Measurements from ENCODE around the gene SIK3.
"Not testable (repeated sequence)": the region's sequence is repeated elsewhere in the genome, so short reads cannot be mapped to it uniquely, and the experiment has no call there.

SIK3 gene

GRCh38 chr11:117127171-117127901 is 29.1 kb upstream of the SIK3 start:
- Histone ChIP-seq H3K36me3 (ENCODE audit: control insufficient read depth, insufficient read depth, low read length) (no peaks in the 10 kb centered on the region), H3K27me3 (replicated peaks; ENCODE audit: control insufficient read depth, insufficient read depth, low read length) (no peaks in the 10 kb centered on the region)
- TF ChIP-seq, protein P1, sequence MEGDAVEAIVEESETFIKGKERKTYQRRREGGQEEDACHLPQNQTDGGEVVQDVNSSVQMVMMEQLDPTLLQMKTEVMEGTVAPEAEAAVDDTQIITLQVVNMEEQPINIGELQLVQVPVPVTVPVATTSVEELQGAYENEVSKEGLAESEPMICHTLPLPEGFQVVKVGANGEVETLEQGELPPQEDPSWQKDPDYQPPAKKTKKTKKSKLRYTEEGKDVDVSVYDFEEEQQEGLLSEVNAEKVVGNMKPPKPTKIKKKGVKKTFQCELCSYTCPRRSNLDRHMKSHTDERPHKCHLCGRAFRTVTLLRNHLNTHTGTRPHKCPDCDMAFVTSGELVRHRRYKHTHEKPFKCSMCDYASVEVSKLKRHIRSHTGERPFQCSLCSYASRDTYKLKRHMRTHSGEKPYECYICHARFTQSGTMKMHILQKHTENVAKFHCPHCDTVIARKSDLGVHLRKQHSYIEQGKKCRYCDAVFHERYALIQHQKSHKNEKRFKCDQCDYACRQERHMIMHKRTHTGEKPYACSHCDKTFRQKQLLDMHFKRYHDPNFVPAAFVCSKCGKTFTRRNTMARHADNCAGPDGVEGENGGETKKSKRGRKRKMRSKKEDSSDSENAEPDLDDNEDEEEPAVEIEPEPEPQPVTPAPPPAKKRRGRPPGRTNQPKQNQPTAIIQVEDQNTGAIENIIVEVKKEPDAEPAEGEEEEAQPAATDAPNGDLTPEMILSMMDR (IDR thresholded peaks at IDR 0.05; ENCODE audit: insufficient read depth, low read length, poor library complexity, severe bottlenecking), result no peak

GRCh38 chr11:117126223-117126965 is 28.2 kb upstream of the SIK3 start:
- TF ChIP-seq, protein P1 (IDR thresholded peaks at IDR 0.05; ENCODE audit: insufficient read depth, low read length, poor library complexity, severe bottlenecking), result no peak
- Histone ChIP-seq H3K4me3 (replicated peaks; ENCODE audit: low read depth, low read length) (no peak overlapping the region), H3K27me3 (replicated peaks; ENCODE audit: control insufficient read depth, insufficient read depth, low read length) (no peaks in the 10 kb centered on the region), H3K36me3 (ENCODE audit: control insufficient read depth, insufficient read depth, low read length) (no peaks in the 10 kb centered on the region)
- no peak for DNase-seq (ENCODE audit: extremely low read depth, insufficient read length)

More at GRCh38 chr11:117127171-117127901, 29.1 kb upstream of the SIK3 start:
- DNase-seq (ENCODE audit: extremely low read depth, insufficient read length), result no peak
- no peak overlapping the region for H3K4me3 ChIP-seq (replicated peaks; ENCODE audit: low read depth, low read length)

GRCh38 chr11:117122556-117122955 is 24.3 kb upstream of the SIK3 start:
- Histone ChIP-seq H3K36me3 (ENCODE audit: control insufficient read depth, insufficient read depth, low read length) (no peaks in the 10 kb centered on the region), H3K27me3 (replicated peaks; ENCODE audit: control insufficient read depth, insufficient read depth, low read length) (no peaks in the 10 kb centered on the region), H3K4me3 (replicated peaks; ENCODE audit: low read depth, low read length) (no peak overlapping the region)
- TF ChIP-seq, protein P1 (IDR thresholded peaks at IDR 0.05; ENCODE audit: insufficient read depth, low read length, poor library complexity, severe bottlenecking), result no peak
- no peak for DNase-seq (ENCODE audit: extremely low read depth, insufficient read length)

DNA sequence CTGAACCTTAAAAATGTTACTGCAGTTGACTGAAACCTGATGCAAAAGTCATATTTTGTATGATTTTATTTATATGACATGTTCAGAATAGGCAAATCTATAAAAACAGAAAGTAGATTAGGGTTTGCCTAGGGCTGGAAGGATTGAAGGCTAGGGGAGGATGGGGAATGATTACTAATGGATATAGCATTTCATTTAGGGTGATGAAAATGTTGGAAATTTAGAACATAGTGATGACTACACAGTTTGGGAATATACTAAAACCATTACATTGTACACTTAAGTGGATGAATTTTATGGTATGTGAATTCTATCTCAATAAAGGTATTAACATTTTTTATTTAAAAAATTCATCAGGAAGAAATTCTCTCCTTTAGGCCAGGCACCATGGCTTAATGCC is 22.9 kb upstream of the SIK3 start:
- no peak for DNase-seq (ENCODE audit: extremely low read depth, insufficient read length)
- TF ChIP-seq, protein P1 (IDR thresholded peaks at IDR 0.05; ENCODE audit: insufficient read depth, low read length, poor library complexity, severe bottlenecking), result no peak
- Histone ChIP-seq H3K36me3 (ENCODE audit: control insufficient read depth, insufficient read depth, low read length) (no peaks in the 10 kb centered on the region), H3K27me3 (replicated peaks; ENCODE audit: control insufficient read depth, insufficient read depth, low read length) (no peaks in the 10 kb centered on the region), H3K4me3 (replicated peaks; ENCODE audit: low read depth, low read length) (no peak overlapping the region)

GRCh38 chr11:117117681-117118080 is 19.5 kb upstream of the SIK3 start:
- Histone ChIP-seq H3K27me3 (replicated peaks; ENCODE audit: control insufficient read depth, insufficient read depth, low read length) (no peaks in the 10 kb centered on the region), H3K36me3 (ENCODE audit: control insufficient read depth, insufficient read depth, low read length) (no peaks in the 10 kb centered on the region), H3K4me3 (replicated peaks; ENCODE audit: low read depth, low read length) (no peak overlapping the region)
- TF ChIP-seq, protein P1 (IDR thresholded peaks at IDR 0.05; ENCODE audit: insufficient read depth, low read length, poor library complexity, severe bottlenecking), result no peak
- no peak for DNase-seq (ENCODE audit: extremely low read depth, insufficient read length)

GRCh38 chr11:117112939-117113338 is 14.7 kb upstream of the SIK3 start:
- DNase-seq (ENCODE audit: extremely low read depth, insufficient read length); H3K4me3 ChIP-seq (replicated peaks; ENCODE audit: low read depth, low read length); H3K27me3 ChIP-seq (replicated peaks; ENCODE audit: control insufficient read depth, insufficient read depth, low read length); H3K36me3 ChIP-seq (ENCODE audit: control insufficient read depth, insufficient read depth, low read length): not testable (repeated sequence)

GRCh38 chr11:117112497-117112896 is 14.3 kb upstream of the SIK3 start:
- not testable (repeated sequence) for H3K4me3 ChIP-seq (replicated peaks; ENCODE audit: low read depth, low read length); DNase-seq (ENCODE audit: extremely low read depth, insufficient read length); H3K36me3 ChIP-seq (ENCODE audit: control insufficient read depth, insufficient read depth, low read length); H3K27me3 ChIP-seq (replicated peaks; ENCODE audit: control insufficient read depth, insufficient read depth, low read length)
